Stimulated activated CD4-positive, alpha-beta T cell treated with anti-CD3 and anti-CD28 coated beads, Interleukin-2, amount 100 ng/mL, for 4 hours (primary cell): ENCODE data around the gene MIPOL1.
"Not testable (repeated sequence)": the region's sequence is repeated elsewhere in the genome, so short reads cannot be mapped to it uniquely, and the experiment has no call there.

Experiments
- DNase-seq: peaks from one replicate; pipeline ENCODE4 v3.0.0-alpha.2; 2020; ENCODE audit warnings: low read depth

The MIPOL1 gene

DNA sequence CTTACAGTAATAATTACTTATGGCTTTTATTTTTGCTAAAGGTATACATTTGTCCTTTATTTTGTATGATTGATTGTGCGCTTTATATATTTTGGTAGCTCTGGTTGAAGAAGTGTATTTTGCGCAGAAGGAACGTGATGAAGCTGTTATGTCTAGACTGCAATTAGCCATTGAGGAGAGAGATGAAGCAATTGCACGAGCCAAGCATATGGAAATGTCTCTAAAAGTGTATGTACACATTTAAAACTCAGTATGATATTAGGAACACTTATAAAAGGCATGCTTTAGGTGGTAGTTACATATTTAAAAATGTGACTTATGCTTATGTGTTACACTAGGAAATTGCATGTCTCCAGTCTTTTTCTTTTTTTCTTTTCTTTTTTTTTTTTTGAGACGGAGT lies 87.5 kb downstream of the MIPOL1 start:
- DNase-seq = no peak

DNA sequence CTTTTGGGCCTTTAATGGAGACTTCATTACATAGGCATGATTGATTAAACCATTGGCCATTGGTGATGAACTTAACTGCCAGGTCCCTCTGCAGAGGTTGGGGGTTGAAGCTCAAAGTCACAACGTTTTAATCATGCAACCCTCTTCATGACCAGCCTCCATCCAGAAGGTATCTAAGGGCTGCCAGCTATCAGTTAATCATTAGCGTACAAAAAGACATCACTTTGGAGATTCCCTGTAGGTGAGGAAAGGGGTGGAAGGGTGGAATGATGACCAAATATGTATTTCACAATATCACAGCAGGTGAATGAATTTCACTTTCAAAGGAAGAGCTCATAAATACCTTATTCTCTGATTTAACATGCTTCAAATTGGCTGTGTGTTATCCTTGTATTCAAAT lies 92.0 kb downstream of the MIPOL1 start:
- DNase-seq = no peak

DNA sequence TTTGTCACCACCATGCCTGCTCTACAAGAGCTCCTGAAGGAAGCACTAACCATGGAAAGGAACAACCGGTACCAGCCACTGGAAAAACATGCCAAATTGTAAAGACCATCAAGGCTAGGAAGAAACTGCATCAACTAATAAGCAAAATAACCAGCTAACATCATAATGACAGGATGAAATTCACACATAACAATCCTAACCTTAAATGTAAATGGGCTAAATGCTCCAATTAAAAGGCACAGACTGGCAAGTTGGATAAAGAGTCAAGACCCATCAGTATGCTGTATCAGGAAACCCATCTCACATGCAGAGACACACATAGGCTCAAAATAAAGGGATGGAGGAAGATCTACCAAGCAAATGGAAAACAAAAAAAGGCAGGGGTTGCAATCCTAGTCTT lies 97.5 kb downstream of the MIPOL1 start:
- DNase-seq = not testable (repeated sequence)

DNA sequence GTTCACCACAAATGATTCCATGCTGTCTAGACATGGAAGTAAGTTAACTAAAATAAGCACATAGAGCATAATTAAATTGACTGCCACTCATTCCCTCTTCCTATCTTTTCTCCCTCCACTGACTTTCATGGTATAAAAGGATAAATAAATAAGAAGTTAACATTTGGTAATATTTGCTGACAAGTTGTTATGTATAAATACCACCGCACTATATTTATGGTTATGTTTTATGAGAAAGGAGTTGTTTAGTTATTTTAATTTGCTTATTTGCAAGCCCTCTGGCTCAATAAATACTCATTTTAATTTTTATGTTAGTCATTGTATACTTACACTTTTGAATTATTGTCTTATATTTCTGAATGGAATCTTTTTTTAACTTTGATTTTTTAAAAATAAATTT lies 113.5 kb downstream of the MIPOL1 start:
- no peak for DNase-seq

DNA sequence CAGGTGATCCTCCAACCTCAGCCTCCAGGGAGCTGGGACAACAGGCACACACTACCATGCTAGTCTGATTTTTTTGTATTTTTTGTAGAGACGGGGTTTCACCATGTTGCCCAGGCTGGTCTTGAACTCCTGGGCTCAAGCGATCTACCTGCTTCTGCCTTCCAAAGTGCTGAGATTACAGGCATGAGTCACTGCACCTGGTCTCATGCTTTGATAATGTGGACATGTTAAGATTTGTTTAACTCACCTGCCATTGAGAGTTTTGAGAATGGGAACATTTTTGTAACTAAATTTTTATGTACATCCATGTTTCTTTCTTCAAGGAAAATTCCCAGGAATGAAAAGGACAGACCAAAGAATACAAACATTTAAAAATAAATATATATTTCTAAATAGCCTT lies 121.2 kb downstream of the MIPOL1 start:
- no peak for DNase-seq

DNA sequence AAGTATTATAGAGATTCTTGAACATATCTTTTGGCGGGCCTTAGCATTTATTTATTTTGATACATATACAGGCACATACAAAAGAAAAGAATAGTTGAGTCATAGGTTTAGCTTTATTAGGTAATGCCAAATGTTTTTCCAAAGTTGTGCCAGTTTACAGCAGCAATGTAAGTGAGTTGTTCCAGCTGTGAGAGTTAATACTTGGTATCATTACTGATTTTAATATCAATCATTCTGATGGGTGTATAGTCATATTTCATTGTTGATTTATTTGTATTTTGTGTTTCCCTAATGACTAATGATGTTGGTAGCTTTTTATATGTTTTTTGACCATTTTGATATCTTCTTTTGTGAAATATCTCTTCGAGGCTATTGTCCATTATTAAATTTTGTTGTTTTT lies 122.4 kb downstream of the MIPOL1 start:
- DNase-seq = no peak

DNA sequence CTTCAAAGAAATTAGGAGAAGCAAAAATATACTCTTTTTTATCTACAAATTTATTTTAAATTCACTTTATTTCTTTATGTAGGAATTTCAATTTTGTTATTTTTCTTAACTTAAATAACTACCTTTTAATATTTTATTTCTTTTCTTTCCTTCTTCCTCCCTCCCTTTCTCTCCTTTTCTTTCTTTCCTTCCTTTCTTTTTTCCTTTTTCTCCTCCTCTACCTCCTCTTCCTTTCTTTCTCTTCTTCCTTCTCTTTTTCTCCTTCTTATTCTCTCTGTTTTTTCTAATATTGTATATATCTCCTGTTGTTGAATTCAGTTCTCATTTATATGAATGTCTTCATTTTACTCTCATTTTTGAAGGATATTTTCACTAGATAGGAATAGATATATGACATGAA lies 127.6 kb downstream of the MIPOL1 start:
- DNase-seq = no peak

DNA sequence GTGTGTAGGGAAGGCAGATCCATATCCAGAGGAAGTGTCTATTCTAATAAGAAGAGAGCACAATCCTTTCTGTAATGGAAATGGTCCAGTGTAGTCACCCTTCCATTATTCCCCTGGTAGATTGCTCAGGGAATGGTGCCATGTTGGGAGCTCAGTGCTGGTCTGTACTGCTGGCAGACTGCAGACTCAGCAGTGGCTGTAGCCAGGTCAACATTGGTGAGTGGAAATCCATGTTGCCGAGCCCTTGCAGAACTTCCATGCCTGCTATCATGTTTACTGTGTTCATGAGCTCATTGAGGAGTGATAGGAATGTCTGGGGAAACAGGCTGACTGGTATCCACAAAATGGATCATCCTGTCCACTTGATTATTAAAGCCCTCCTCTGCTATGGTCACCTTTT lies 128.7 kb downstream of the MIPOL1 start:
- DNase-seq = no peak

DNA sequence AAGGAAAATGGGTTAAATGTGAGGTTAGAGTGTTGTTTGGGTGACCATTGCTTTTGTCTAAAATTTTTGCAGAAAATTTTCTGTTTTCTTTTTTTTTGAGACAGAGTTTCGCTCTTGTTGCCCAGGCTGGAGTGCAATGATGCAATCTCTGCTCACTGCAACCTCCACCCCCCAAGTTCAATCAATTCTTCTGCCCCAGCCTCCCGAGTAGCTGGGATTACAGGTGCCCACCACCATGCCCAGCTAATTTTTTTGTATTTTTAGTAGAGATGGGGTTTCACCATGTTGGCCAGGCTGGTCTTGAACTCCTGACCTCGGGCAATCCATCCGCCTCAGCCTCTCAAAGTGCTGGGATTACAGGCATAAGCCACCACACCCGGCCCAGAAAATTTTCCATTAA lies 130.2 kb downstream of the MIPOL1 start:
- DNase-seq = not testable (repeated sequence)

DNA sequence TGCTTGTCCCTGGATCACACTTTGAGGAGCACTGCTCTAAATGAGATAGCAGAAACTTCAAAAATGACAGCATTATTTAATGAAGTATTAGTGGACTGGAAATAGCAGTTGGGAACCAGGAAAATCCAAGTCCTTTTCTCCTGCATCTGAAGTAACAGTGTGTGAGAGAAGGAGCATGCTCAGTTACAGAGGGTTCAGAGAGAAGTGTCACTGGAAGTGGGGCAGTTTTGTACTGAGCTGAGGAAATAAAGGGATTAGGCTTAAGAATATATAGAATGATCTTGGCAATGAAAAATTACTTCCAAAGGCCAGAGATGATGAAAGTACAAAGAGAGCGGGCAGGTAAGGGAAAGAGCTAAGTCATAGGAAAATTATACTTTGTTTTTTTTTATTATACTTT lies 130.9 kb downstream of the MIPOL1 start:
- DNase-seq = no peak

DNA sequence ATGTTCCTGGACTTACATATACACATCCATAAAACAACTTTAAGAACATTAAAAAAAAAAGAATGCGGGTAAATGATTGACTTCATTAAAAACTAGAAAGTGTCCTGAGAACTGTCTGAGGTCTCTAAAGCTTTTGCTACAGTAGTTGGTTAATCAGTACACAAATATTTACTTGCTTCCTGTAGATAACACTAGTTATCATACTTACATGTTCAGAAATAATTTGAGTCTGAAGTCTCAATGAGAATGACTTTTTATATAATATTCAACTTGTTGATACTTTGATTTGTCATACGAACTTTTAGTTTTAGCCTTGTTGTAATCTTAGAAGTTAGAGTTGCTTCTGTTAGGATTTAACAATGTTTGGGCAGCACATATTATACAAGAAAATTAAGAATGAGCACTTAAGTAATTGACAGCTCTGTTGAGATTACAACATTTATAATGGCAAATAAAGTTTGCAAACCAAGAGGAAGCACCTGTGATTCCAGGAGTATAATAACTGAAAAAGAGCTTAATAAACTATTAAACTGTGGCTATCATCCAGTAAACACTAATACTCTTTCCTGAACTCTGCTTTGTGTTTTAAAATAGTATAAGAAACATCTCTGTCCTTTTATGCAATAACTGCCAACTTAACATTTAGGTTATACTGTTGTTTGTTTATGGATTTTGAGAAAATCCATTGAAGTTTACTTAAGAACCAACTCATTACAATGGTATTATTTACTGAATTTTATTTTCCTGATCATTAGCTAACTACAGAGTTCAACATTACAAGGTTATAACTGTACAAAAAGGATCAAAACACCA lies 131.7 kb downstream of the MIPOL1 start:
- DNase-seq = no peak

DNA sequence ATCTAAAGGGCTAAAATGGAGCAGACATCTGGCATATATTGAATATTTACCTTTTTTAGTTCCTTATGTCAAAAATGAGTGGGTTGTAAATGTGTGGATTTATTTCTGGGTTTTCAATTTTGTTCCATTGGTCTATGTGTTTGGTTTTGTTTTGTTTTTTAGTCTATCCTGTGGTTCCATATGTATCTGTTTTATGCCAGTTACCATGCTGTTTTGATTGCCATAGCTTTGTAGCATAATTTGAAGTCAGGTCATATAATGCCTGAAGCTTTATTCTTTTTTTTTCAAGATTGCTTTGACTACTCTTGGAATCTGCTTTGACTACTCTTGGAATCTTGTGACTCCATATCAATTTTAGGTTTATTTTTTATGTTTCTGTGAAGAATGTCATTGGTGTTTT lies 133.2 kb downstream of the MIPOL1 start:
- DNase-seq = no peak

DNA sequence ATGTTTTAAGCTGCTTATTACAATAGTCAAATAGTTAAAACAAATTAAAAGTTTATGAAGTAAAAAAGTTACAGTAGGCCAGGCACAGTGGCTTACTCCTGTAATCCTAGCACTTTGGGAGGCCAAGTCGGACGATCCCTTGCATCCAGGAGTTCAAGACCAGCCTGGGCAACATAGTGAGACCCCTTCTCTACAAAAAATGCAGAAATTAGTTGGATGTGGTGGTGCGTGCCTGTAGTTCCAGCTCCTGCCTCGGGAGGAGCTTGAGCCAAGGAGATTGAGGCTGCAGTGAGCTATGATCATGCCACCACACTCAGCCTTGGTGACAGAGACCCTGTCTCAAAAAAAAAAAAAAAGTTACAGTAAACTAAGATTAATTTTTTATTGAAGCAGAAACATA lies 142.6 kb downstream of the MIPOL1 start:
- no peak for DNase-seq

DNA sequence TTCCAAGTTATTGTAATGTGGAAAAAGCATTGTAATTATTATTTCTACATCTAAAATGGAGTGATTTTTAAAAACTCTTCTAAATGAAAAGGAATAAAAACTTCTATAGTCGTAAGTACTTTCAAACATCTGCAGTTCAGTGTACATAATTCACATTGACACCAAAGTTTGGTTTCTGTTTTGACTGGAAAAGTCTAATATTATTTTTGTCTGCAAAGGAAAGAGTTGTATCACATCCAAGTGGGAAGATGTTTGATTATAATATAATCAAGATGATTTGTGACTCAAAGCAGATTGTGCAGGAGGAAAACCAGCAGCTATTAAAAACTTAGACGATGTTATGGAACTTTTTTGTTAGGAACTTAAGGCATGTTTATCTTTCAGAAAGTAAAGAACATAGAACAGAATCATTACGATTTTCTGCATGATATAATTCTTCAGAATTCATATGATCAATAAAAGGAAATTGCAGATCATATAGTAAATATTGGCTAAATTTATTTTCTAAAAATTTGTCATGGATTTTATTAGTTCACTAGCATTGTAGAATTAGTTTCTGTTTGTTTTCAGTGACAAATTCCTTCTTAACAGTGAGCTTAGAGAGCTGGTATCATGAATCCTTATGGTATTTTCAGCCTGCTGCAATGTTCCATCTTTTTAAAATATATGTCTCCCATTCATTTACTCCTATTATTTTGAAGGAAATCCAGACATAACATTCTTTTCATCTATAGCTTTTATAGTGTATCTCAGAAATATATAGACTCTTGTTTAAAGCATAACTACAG lies 145.8 kb downstream of the MIPOL1 start:
- no peak for DNase-seq

DNA sequence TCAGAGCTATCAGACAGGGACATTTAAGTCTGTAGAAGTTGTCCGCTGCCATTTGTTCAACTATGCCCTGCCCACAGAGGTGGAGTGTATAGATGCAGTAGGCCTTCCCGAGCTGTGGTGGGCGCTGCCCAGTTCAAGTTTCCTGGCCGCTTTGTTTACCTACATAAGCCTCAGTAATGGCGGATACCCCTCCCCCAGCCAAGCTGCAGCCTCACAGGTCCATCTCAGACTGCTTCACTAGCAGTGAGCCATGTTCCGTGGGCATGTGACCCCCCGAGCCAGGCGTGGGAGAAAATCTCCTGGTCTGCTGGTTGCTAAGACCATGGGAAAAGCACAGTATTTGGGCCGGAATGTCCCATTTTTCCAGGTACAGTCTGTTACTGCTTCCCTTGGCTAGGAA lies 165.9 kb downstream of the MIPOL1 start:
- no peak for DNase-seq

DNA sequence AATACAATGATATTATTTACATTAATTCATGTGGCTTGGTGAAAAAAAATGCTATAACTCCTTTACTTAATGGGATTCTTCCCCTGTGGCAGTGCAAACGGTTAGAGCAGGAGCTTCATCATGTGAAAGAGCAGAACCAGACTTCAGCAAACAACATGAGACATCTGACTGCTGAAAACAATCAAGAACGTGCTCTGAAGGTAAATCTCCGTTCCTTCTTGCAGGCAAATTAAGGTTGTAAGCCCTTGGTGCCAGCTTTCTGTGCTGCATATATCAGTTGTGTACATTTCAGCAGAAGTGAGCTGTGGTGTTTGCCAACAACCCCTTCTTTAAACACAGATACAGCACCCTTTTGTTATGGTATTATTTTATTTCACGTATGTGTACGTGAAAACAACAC lies 171.7 kb downstream of the MIPOL1 start:
- no peak for DNase-seq

DNA sequence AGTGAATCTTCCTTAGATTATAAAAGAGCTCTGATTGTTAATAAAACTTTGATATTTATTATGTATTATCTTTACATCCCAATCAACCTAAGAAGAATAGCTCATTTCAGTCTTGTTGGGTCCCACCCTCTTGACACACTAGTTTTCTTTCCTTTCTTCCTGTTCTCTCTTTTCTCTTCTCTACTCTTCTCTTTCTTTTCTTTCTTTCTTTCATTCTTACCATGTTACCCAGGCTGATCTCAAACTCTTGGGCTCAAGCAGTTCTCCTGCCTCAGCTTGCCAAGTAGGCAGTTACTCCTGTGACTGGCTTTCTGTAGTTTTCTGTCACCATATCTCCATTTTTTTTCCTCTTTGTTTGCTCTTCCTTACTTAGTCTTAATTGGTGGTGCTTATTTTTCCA lies 177.8 kb downstream of the MIPOL1 start:
- DNase-seq = no peak

DNA sequence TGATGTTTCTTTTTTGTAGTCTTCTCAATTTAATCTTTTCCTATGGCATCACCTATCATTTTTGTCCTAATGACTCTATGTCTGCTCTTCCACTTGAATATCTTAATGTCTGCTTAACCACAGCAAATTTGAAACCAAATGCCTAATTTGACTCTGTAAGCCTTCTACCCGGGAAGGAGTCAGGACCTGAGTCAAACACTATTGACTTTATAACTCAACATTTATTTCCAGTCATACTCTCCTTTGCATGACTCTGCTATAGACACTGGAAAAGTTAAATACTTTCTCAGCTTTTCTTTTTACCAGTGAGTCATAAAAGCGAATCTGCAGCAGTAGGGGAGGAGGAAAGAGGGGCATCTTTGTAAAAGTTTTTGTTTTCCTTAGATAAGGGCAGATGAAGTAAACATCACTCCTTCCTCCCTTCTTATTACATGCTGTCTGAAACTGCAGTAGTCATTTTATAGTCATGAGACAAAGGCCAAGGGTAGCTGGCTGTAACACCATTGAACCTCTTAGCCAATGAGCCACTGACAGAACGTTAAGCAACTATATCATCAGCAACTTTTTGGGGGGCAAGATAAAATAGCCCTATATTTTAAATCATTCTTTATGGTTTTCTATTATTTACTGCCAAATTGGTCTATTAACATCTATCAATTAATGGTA lies 179.3 kb downstream of the MIPOL1 start:
- no peak for DNase-seq

DNA sequence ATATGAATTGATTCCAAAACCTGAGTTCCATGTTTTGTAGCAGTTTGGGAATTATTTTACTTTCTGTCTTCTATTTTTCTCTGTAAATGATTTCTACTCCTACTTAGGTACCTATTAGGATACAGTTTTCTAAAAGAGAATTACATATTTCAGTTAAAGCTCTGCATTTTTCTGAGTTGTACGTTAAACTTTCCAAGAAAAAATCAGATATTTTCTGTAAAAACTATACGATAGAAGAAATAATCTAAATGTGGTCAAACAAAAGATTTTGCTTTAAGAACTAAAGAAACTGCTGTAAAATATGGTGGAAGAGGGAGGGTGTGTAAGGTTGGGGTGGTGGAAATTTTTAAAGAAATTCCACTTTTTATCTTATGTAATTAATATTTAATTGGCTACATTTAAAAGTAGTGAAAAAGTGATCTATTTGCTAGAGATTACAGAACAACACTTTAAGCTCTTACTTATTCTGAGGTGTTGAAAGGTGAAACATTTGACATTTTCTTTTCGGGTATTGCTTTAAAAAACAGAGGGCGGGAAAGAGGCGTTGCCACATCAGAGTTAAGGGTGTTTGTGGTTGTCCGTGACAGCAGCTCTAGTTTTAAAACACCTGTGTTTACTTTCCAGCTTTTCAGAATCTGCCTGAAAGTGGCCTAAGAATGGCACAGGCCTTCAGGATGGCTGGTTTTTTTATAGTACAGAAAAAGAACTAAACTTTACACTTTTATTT lies 187.3 kb downstream of the MIPOL1 start:
- DNase-seq = no peak

DNA sequence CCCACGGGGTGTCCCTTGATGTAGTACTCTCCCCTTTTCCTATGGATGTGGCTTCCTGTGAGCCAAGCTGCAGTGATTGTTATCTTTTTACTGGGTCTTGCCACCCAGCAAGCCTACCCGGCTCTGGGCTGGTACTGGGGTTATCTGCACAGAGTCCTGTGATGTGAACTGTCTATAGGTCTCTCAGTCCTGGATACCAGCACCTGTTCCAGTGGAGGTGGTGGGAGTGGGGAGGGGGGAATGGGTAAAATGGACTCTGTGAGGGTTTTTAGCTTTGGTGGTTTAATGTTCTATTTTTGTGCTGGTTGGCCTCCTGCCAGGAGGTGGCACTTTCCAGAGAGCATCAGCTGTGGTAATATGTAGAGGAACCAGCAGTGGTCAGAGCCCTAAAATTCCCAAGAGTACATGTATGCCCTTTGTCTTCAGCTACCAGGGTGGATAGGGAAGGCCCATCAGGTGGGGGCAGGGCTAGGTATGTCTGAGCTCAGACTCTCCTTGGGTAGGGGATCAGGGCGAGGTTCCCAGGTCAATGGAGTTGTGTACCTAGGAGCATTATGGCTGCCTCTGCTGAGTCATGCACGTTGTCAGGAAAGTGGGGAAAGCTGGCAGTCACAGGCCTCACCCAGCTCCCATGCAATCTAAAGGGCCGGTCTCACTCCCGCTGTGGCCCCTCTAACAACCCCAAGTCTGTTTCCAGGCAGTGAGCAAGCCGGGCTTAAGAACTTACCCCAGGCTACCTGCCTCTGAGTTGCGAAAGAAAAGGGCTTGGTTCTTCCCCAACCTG lies 199.6 kb downstream of the MIPOL1 start:
- not testable (repeated sequence) for DNase-seq

DNA sequence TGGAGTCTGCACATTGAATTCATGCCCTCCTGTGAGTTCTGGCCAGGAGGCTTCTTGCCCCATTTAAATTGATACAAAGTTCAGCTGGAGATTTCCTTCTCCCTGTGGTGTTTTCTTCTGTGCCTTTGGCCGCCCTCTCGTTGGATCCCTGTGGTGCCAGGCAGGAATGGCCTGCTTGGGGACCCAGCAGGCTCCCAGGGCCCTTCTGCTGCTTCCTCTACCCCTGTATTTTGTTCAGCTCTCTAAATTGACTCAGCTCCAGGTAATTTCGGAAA lies 200.1 kb downstream of the MIPOL1 start:
- DNase-seq = no peak

DNA sequence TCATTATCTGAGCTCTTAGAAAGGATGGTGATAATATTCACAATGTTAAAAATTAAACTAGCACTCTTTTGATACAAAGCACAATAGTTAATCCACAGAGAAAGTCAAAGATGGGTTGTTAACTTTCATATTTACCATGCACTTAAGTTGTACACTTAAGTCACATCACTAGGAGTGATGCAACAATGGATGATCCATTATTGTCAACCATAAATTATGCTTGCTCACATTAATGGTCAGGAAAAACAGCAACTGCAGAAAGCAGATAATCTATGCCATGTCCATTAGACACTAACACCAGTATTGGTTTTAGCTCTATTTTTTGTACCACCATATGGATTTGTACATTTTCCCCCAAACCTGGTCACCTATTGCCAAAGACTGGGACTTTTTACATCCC lies 201.8 kb downstream of the MIPOL1 start:
- no peak for DNase-seq
